Endothelial cell of umbilical vein (primary cell): ENCODE data around the gene TAF6. TPM values are rescaled to one million over a fixed set of nuclear protein-coding genes. Genes with fewer than 3 reads are reported as not detected.
A peak's percentile ranks its signal among the peaks of the same experiment; 100 is the strongest.

ENCODE experiments used
- BruUV-seq: library from RNA; stranded (reverse); fragments of 400-500 nt; replicated peaks from 2 replicates; lab custom pipeline; 2021; lab: Mats Ljungman, UMichigan
- CTCF ChIA-PET: fragments of 300-600, 350-600 bp; sonication (Branson Sonifier 250); formaldehyde crosslinking; loops from one replicate; lab custom pipeline; 2021; ENCODE audit warnings: antibody characterized with exemption, inconsistent platforms; lab: Charles Lee
- POLR2A ChIA-PET: fragments of 300-600, 350-600 bp; sonication (Branson Sonifier 250); formaldehyde crosslinking; loops from one replicate; lab custom pipeline; 2021; ENCODE audit warnings: antibody characterized with exemption, inconsistent platforms; lab: Charles Lee
- DNase-seq: peaks from one replicate; pipeline ENCODE4 v3.0.0-alpha.2; 2011; ENCODE audit warnings: low read depth, low spot score
- FAIRE-seq: peaks from 2 replicates; lab custom pipeline; 2011; peaks lifted over from hg19 to GRCh38; lab: Jason Lieb, UNC
- H2AFZ ChIP-seq: 2 replicates; pipeline ENCODE4 v1.6.0; 2012; ENCODE audit warnings: low read depth, low read length, control low read depth, inconsistent platforms
- H3K27ac ChIP-seq: 2 replicates; pipeline ENCODE4 v1.5.1; 2011; ENCODE audit warnings: low read depth, mild to moderate bottlenecking, control low read depth, low read length, moderate library complexity; ENCODE audit not compliant: insufficient read depth
- H3K27me3 ChIP-seq, 2 experiments: 2 replicates each; pipeline versions ENCODE4 v1.6.0 to v1.6.1; 2011; ENCODE audit warnings: low read length in 2 of 2, mixed read lengths in 1 of 2; ENCODE audit not compliant: control insufficient read depth in 2 of 2, insufficient read depth in 2 of 2
- H3K36me3 ChIP-seq, 2 experiments: 2 replicates in 1 of 2; 3 replicates in 1 of 2; pipeline ENCODE4 v1.5.1; 2011; ENCODE audit warnings: low read length in 2 of 2, mild to moderate bottlenecking in 1 of 2, moderate library complexity in 1 of 2; ENCODE audit not compliant: control insufficient read depth in 2 of 2, insufficient read depth in 2 of 2; ENCODE audit errors: extremely low read depth in 1 of 2
- H3K4me1 ChIP-seq: 3 replicates; pipeline ENCODE4 v1.5.1; 2011; ENCODE audit warnings: mild to moderate bottlenecking, low read length; ENCODE audit not compliant: control insufficient read depth, insufficient read depth; ENCODE audit errors: extremely low read depth
- H3K4me2 ChIP-seq: 2 replicates; pipeline ENCODE4 v1.6.1; 2011; ENCODE audit warnings: low read length, control low read depth, mixed read lengths; ENCODE audit not compliant: insufficient read depth
- H3K4me3 ChIP-seq, 3 experiments: fragments of 200-600 bp in 1 of 3; sonication (generic), shearing (Covaris generic) in 1 of 3; replicated peaks in 1 of 3; 2 replicates each; pipeline ENCODE4 v1.5.1; 2011 to 2016; ENCODE audit warnings: control low read depth in 3 of 3, low read length in 3 of 3, mild to moderate bottlenecking in 2 of 3, inconsistent platforms in 1 of 3, low read depth in 1 of 3, moderate library complexity in 1 of 3; ENCODE audit not compliant: insufficient read depth in 1 of 3
- H3K79me2 ChIP-seq: 2 replicates; pipeline ENCODE4 v1.6.0; 2012; ENCODE audit warnings: low read length, inconsistent platforms; ENCODE audit not compliant: control insufficient read depth, insufficient read depth
- H3K9ac ChIP-seq: replicated peaks from 2 replicates; pipeline ENCODE3; 2011; ENCODE audit warnings: low read length, control low read depth; ENCODE audit not compliant: insufficient read depth; ENCODE audit errors: extremely low read depth
- H3K9me1 ChIP-seq: replicated peaks from 3 replicates; pipeline ENCODE4 v1.6.0; 2011; ENCODE audit warnings: mild to moderate bottlenecking, low read length; ENCODE audit not compliant: control insufficient read depth, insufficient read depth; ENCODE audit errors: extremely low read depth
- H3K9me3 ChIP-seq: replicated peaks from 2 replicates; pipeline ENCODE4 v1.5.1; 2012; ENCODE audit warnings: low read length, inconsistent platforms; ENCODE audit not compliant: control insufficient read depth, insufficient read depth
- H4K20me1 ChIP-seq: replicated peaks from 2 replicates; pipeline ENCODE3; 2011; ENCODE audit warnings: mild to moderate bottlenecking, low read length; ENCODE audit not compliant: control insufficient read depth, insufficient read depth; ENCODE audit errors: extremely low read depth
- CTCF ChIP-seq, 2 donors: IDR thresholded peaks; 1 replicate in 1 of 2; 2 replicates in 1 of 2; pipeline ENCODE4 v1.5.1; 2011; ENCODE audit warnings: low read length in 2 of 2, mild to moderate bottlenecking in 2 of 2, moderate library complexity in 2 of 2, control low read depth in 1 of 2, inconsistent platforms in 1 of 2, low read depth in 1 of 2; ENCODE audit not compliant: insufficient read depth in 1 of 2; ENCODE audit errors: extremely low read depth in 1 of 2
- EZH2 ChIP-seq: IDR thresholded peaks from 2 replicates; pipeline ENCODE4 v1.6.1; 2012; ENCODE audit warnings: borderline replicate concordance, low read depth, mild to moderate bottlenecking, moderate library complexity, low read length, inconsistent platforms; ENCODE audit not compliant: severe bottlenecking
- FOS ChIP-seq: IDR thresholded peaks from 2 replicates; pipeline ENCODE4 v1.6.1; 2011; ENCODE audit warnings: mild to moderate bottlenecking, low read length, moderate library complexity, borderline replicate concordance; ENCODE audit not compliant: insufficient read depth
- GATA2 ChIP-seq: IDR thresholded peaks from 2 replicates; pipeline ENCODE4 v1.7.0; 2011; ENCODE audit warnings: low read depth, mild to moderate bottlenecking, moderate library complexity, mixed read lengths, low read length; ENCODE audit not compliant: insufficient read length, insufficient read depth
- JUN ChIP-seq: IDR thresholded peaks from 2 replicates; pipeline ENCODE4 v1.6.1; 2011; ENCODE audit warnings: borderline replicate concordance, low read depth; ENCODE audit not compliant: insufficient read length, insufficient read depth
- MAX ChIP-seq: IDR thresholded peaks from 2 replicates; pipeline ENCODE4 v1.6.1; 2011; ENCODE audit not compliant: insufficient read depth, insufficient read length
- MYC ChIP-seq: IDR thresholded peaks from one replicate; pipeline ENCODE4 v1.6.1; 2011; ENCODE audit warnings: mild to moderate bottlenecking, low read depth, low read length
- POLR2A ChIP-seq: IDR thresholded peaks from 2 replicates; pipeline ENCODE4 v1.6.1; 2012; ENCODE audit warnings: low read depth, mild to moderate bottlenecking, control low read depth, low read length
- POLR2AphosphoS5 ChIP-seq: IDR thresholded peaks from 2 replicates; pipeline ENCODE4 v1.6.1; 2012; ENCODE audit warnings: low read depth, mild to moderate bottlenecking, control low read depth, low read length, moderate library complexity; ENCODE audit not compliant: insufficient read depth
- dilution Hi-C: fragments of 300-500 bp; cut with MboI; formaldehyde crosslinking; loops from one replicate; pipeline ENCODE4 v1.15.0; 2019; ENCODE audit warnings: low sequenced_read_pairs; ENCODE audit not compliant: extremely low pct_ligation_motif_present
- intact Hi-C: fragments of 100-400 bp; cut with micrococcal nuclease; formaldehyde crosslinking; loops from one replicate; pipeline ENCODE4 v1.10.0; 2022
- polyA plus RNA-seq, 4 experiments: library from polyadenylated mRNA; depleted of rRNA in 3 of 4; stranded (reverse) in 3 of 4; unstranded in 1 of 4; fragments of >200 nt; gene quantifications; 2 replicates each; pipeline versions ENCODE4 v1.2.1 to v1.2.3, GENCODE V29; 2011 to 2012; ENCODE audit warnings: missing spikeins in 1 of 4
- total RNA-seq: library from RNA; stranded (reverse); gene quantifications from 2 replicates; pipeline ENCODE4 v1.2.3, GENCODE V29; 2021

The TAF6 gene
- total and polyA plus RNA-seq, 2 donors (not counting 3 experiments of a cell fraction or from before 2014, with no cell fraction given) = 32.7 to 64.6 TPM

- TSS peak; percentile 73 for BruUV-seq
- Histone ChIP-seq H3K27ac (peak overlapping the region; percentile 94), H3K4me2 (peak overlapping the region; percentile 89), H3K9ac (peak overlapping the region; percentile 99), H3K36me3 (peaks cover 0 to 2% of the 10 kb centered on the region in 2 experiments), H3K79me2 (no peaks in the 10 kb centered on the region), H3K9me3 (no peaks in the 10 kb centered on the region), H3K27me3 (no peaks in the 10 kb centered on the region), H3K9me1 (no peaks in the 10 kb centered on the region), H4K20me1 (no peaks in the 10 kb centered on the region), H2AFZ (peak overlapping the region; percentile 96), H3K4me1 (peaks cover 11% of the 10 kb centered on the region), H3K4me3 (peak overlapping the region; percentile 86 to 96 (median 93))
- dilution Hi-C loops = no loop called here
- ChIA-PET POLR2A (interaction anchor here (0.7 kb wide), 1 partner anchor 303 kb away, joined by 3 read pairs; the partner anchor contains the start of gene MEPCE), CTCF (interaction anchor here (0.9 to 1.3 kb wide), 4 partner anchors 25 to 135 kb away, joined by 3 to 6 read pairs (median 4); partner anchors contain the start of genes AP4M1 and MCM7)
- TF ChIP-seq MYC = no peak
- TF ChIP-seq EZH2 = no peak
- TF ChIP-seq FOS = no peak
- TF ChIP-seq JUN = no peak
- no peak for TF ChIP-seq POLR2AphosphoS5
- TF ChIP-seq MAX = no peak
- TF ChIP-seq CTCF (IDR thresholded peaks at IDR 0.05; ENCODE audit: extremely low read depth in 1 of 2, insufficient read depth in 1 of 2, low read depth in 1 of 2, low read length in 2 of 2) = no peak
- no peak for TF ChIP-seq POLR2A
- no peak for TF ChIP-seq GATA2
- DNase-seq (no peak), FAIRE-seq (no peak)
- intact Hi-C loops = loop anchor here (2.0 to 5.0 kb wide), 2 partner anchors 40 to 134 kb away; no protein-coding TSS in a partner anchor
These were observed 7.2 kb upstream of the TAF6 start for GRCh38 chr7:100126239-100126930.
